Mammary epithelial cell (primary cell): ENCODE data around the gene NPR3.

Experiments used
- EZH2 ChIP-seq: IDR thresholded peaks from 2 replicates; pipeline ENCODE4 v1.6.1; 2012; ENCODE audit warnings: low read length, inconsistent platforms, borderline replicate concordance
- TF ChIP-seq, protein P1 (sequence below), 2 donors: IDR thresholded peaks in 1 of 2; conservative IDR thresholded peaks in 1 of 2; 2 replicates each; pipeline ENCODE4 v1.5.1; 2011 to 2012; ENCODE audit warnings: inconsistent platforms in 2 of 2, low read length in 2 of 2, mild to moderate bottlenecking in 2 of 2, control low read depth in 1 of 2, low read depth in 1 of 2; ENCODE audit not compliant: insufficient read depth in 1 of 2; ENCODE audit errors: extremely low read depth in 1 of 2

GRCh38 chr5:32783661-32784060 is 72.5 kb downstream of the NPR3 start:
- TF ChIP-seq, protein P1, sequence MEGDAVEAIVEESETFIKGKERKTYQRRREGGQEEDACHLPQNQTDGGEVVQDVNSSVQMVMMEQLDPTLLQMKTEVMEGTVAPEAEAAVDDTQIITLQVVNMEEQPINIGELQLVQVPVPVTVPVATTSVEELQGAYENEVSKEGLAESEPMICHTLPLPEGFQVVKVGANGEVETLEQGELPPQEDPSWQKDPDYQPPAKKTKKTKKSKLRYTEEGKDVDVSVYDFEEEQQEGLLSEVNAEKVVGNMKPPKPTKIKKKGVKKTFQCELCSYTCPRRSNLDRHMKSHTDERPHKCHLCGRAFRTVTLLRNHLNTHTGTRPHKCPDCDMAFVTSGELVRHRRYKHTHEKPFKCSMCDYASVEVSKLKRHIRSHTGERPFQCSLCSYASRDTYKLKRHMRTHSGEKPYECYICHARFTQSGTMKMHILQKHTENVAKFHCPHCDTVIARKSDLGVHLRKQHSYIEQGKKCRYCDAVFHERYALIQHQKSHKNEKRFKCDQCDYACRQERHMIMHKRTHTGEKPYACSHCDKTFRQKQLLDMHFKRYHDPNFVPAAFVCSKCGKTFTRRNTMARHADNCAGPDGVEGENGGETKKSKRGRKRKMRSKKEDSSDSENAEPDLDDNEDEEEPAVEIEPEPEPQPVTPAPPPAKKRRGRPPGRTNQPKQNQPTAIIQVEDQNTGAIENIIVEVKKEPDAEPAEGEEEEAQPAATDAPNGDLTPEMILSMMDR (conservative IDR thresholded peaks at IDR 0.05 in 1 of 2, IDR thresholded peaks at IDR 0.05 in 1 of 2; ENCODE audit: extremely low read depth in 1 of 2, insufficient read depth in 1 of 2, low read depth in 1 of 2, low read length in 2 of 2) = no peak
- TF ChIP-seq EZH2 = no peak
